Upper lobe of left lung (tissue), 4 donors: ENCODE measurements around the gene TRMT6.

Experiments
- CTCF ChIP-seq, 6 experiments: fragments of 450-650 bp in 4 of 6; fragments of 200-600 bp in 2 of 6; sonication (generic) in 2 of 6; IDR thresholded peaks; one replicate each; pipeline ENCODE4 v1.5.1; 2016 to 2019; ENCODE audit warnings: antibody characterized with exemption in 6 of 6
- EP300 ChIP-seq, 4 donors: sonication (generic); formaldehyde crosslinking; IDR thresholded peaks; one replicate each; pipeline ENCODE4 v1.5.1; 2017; ENCODE audit warnings: antibody characterized with exemption in 4 of 4, control low read depth in 2 of 4
- POLR2A ChIP-seq, 4 donors: fragments of 450-650 bp; IDR thresholded peaks; one replicate each; pipeline ENCODE4 v1.5.1; 2016 to 2017; ENCODE audit warnings: antibody characterized with exemption in 4 of 4, mild to moderate bottlenecking in 2 of 4
- POLR2AphosphoS5 ChIP-seq, 2 donors: sonication (generic); formaldehyde crosslinking; IDR thresholded peaks; one replicate each; pipeline ENCODE4 v1.5.1; 2017; ENCODE audit warnings: antibody characterized with exemption in 2 of 2

- TF ChIP-seq POLR2AphosphoS5 (IDR thresholded peaks at IDR 0.05) (no peak), EP300 (IDR thresholded peaks at IDR 0.05) (no peak), CTCF (IDR thresholded peaks at IDR 0.05) (no peak), POLR2A (IDR thresholded peaks at IDR 0.05) (no peak)
These were observed 30.6 kb upstream of the TRMT6 start for GRCh38 chr20:5980720-5981538.
